HEK293 (cell line): ENCODE results near the gene MRPS9.

Experiments
- CTCF ChIA-PET: fragments of 350-600 bp; formaldehyde crosslinking; extraction: SDS; loops from one replicate; lab custom pipeline; 2021; ENCODE audit warnings: antibody characterized with exemption; lab: Yijun Ruan, JAX
- POLR2A ChIA-PET: fragments of 300-600 bp; formaldehyde crosslinking; extraction: SDS; loops from one replicate; lab custom pipeline; 2020; ENCODE audit warnings: antibody characterized with exemption, inconsistent platforms; lab: Yijun Ruan, JAX
- H3K27ac ChIP-seq: fragments of 200-500 bp; sonication (Bioruptor generic); 2 replicates; pipeline ENCODE4 v1.5.1; 2014; ENCODE audit warnings: low read depth, low read length, control low read depth, inconsistent platforms; ENCODE audit errors: extremely low read depth
- H3K36me3 ChIP-seq, 2 experiments: fragments of 200-500 bp in 1 of 2; sonication (Bioruptor generic) in 1 of 2; 1 replicate in 1 of 2; 2 replicates in 1 of 2; pipeline ENCODE4 v1.5.1; 2014 to 2017; ENCODE audit warnings: inconsistent platforms in 2 of 2, low read length in 2 of 2; ENCODE audit not compliant: control insufficient read depth in 2 of 2, insufficient read depth in 1 of 2
- H3K4me1 ChIP-seq: fragments of 200-500 bp; sonication (Bioruptor generic); 2 replicates; pipeline ENCODE4 v1.5.1; 2014; ENCODE audit warnings: mild to moderate bottlenecking, low read length, inconsistent platforms; ENCODE audit not compliant: control insufficient read depth, insufficient read depth
- H3K4me3 ChIP-seq: 2 replicates; pipeline ENCODE4 v1.5.1; 2011; ENCODE audit warnings: low read depth, mild to moderate bottlenecking, control low read depth, low read length, moderate library complexity
- H3K9me3 ChIP-seq: fragments of 200-500 bp; sonication (Bioruptor generic); 2 replicates; pipeline ENCODE4 v1.5.1; 2014; ENCODE audit warnings: low read depth, low read length, inconsistent platforms; ENCODE audit not compliant: control insufficient read depth, insufficient read depth
- AEBP2 ChIP-seq: fragments of 450-650 bp; formaldehyde crosslinking; IDR thresholded peaks from 2 replicates; pipeline ENCODE4 v1.5.1; 2016; ENCODE audit warnings: missing biosample characterization, missing genetic modification characterization, borderline replicate concordance
- BCL11A ChIP-seq: fragments of 450-650 bp; formaldehyde crosslinking; IDR thresholded peaks from 2 replicates; pipeline ENCODE4 v1.5.1; 2016; ENCODE audit warnings: low read depth, missing biosample characterization, missing genetic modification characterization
- ELK4 ChIP-seq: IDR thresholded peaks from 2 replicates; pipeline ENCODE4 v1.6.1; 2011; ENCODE audit warnings: mild to moderate bottlenecking, low read depth, low read length, borderline replicate concordance
- GLIS2 ChIP-seq: fragments of 450-650 bp; formaldehyde crosslinking; IDR thresholded peaks from 2 replicates; pipeline ENCODE4 v1.5.1; 2016; ENCODE audit warnings: missing biosample characterization, missing genetic modification characterization
- KLF16 ChIP-seq: fragments of 450-650 bp; formaldehyde crosslinking; IDR thresholded peaks from 2 replicates; pipeline ENCODE4 v1.5.1; 2017; ENCODE audit warnings: missing biosample characterization, missing genetic modification characterization
- KLF17 ChIP-seq: fragments of 450-650 bp; formaldehyde crosslinking; IDR thresholded peaks from 2 replicates; pipeline ENCODE4 v1.5.1; 2016; ENCODE audit warnings: missing biosample characterization, missing genetic modification characterization
- KLF7 ChIP-seq: fragments of 450-650 bp; formaldehyde crosslinking; IDR thresholded peaks from 2 replicates; pipeline ENCODE4 v1.5.1; 2016; ENCODE audit warnings: missing biosample characterization, missing genetic modification characterization, borderline replicate concordance
- SALL2 ChIP-seq: fragments of 450-650 bp; formaldehyde crosslinking; IDR thresholded peaks from 2 replicates; pipeline ENCODE4 v1.5.0; 2017; ENCODE audit warnings: missing biosample characterization, mild to moderate bottlenecking, missing genetic modification characterization, borderline replicate concordance
- SP3 ChIP-seq: fragments of 450-650 bp; formaldehyde crosslinking; IDR thresholded peaks from 2 replicates; pipeline ENCODE4 v1.5.1; 2016; ENCODE audit warnings: missing biosample characterization, missing genetic modification characterization
- TCF7L2 ChIP-seq: IDR thresholded peaks from 2 replicates; pipeline ENCODE4 v1.6.1; 2011; ENCODE audit warnings: low read depth, mild to moderate bottlenecking, inconsistent platforms, low read length, moderate library complexity, borderline replicate concordance
- WT1 ChIP-seq: fragments of 450-650 bp; formaldehyde crosslinking; IDR thresholded peaks from 2 replicates; pipeline ENCODE4 v1.5.1; 2016; ENCODE audit warnings: missing biosample characterization, missing genetic modification characterization
- ZBTB1 ChIP-seq: fragments of 450-650 bp; formaldehyde crosslinking; IDR thresholded peaks from 2 replicates; pipeline ENCODE4 v1.5.1; 2016; ENCODE audit warnings: missing biosample characterization, missing genetic modification characterization
- ZIC2 ChIP-seq: fragments of 450-650 bp; formaldehyde crosslinking; IDR thresholded peaks from 2 replicates; pipeline ENCODE4 v1.5.1; 2016; ENCODE audit warnings: missing biosample characterization, missing genetic modification characterization
- ZNF155 ChIP-seq: fragments of 450-650 bp; formaldehyde crosslinking; IDR thresholded peaks from 2 replicates; pipeline ENCODE4 v1.5.1; 2016; ENCODE audit warnings: missing biosample characterization, missing genetic modification characterization
- ZNF157 ChIP-seq: fragments of 450-650 bp; formaldehyde crosslinking; IDR thresholded peaks from 2 replicates; pipeline ENCODE4 v1.5.1; 2016; ENCODE audit warnings: missing biosample characterization, missing genetic modification characterization
- ZNF211 ChIP-seq: fragments of 450-650 bp; formaldehyde crosslinking; IDR thresholded peaks from 2 replicates; pipeline ENCODE4 v1.5.1; 2016; ENCODE audit warnings: low read depth, missing biosample characterization, missing genetic modification characterization
- ZNF223 ChIP-seq: fragments of 450-650 bp; formaldehyde crosslinking; IDR thresholded peaks from 2 replicates; pipeline ENCODE4 v1.5.1; 2016; ENCODE audit warnings: missing biosample characterization, missing genetic modification characterization
- ZNF561 ChIP-seq: fragments of 450-650 bp; IDR thresholded peaks from 2 replicates; pipeline ENCODE4 v1.5.1; 2018; ENCODE audit warnings: missing biosample characterization, missing genetic modification characterization, borderline replicate concordance
- ZNF692 ChIP-seq: fragments of 450-650 bp; formaldehyde crosslinking; IDR thresholded peaks from 2 replicates; pipeline ENCODE4 v1.5.1; 2016; ENCODE audit warnings: missing biosample characterization, missing genetic modification characterization
- ZSCAN18 ChIP-seq: fragments of 450-650 bp; formaldehyde crosslinking; IDR thresholded peaks from 2 replicates; pipeline ENCODE4 v1.5.1; 2016; ENCODE audit warnings: missing biosample characterization, missing genetic modification characterization
- ZXDB ChIP-seq: fragments of 450-650 bp; formaldehyde crosslinking; IDR thresholded peaks from 2 replicates; pipeline ENCODE4 v1.5.1; 2016; ENCODE audit warnings: missing biosample characterization, missing genetic modification characterization

The MRPS9 gene

GRCh38 chr2:105138643-105139042, 100.8 kb downstream of the MRPS9 start:
- H3K9me3 ChIP-seq: no peaks in the 10 kb centered on the region
- TF ChIP-seq KLF16 (tag by site-specific recombination) (no peak), BCL11A (tag by site-specific recombination) (no peak), ELK4 (no peak), SALL2 (tag by site-specific recombination) (no peak), WT1 (no peak), SP3 (tag by site-specific recombination) (no peak)
- no peak overlapping the region for H3K4me3 ChIP-seq
- no peak overlapping the region for H3K27ac ChIP-seq
- H3K4me1 ChIP-seq: peaks cover 4% of the 10 kb centered on the region
- H3K36me3 ChIP-seq: no peaks in the 10 kb centered on the region
- POLR2A ChIA-PET: no interaction called here
- CTCF ChIA-PET: no interaction called here

GRCh38 chr2:105139556-105140239, 101.8 kb downstream of the MRPS9 start:
- H3K9me3 ChIP-seq: no peaks in the 10 kb centered on the region
- H3K4me3 ChIP-seq: no peak overlapping the region
- H3K4me1 ChIP-seq: peaks cover 4% of the 10 kb centered on the region
- H3K36me3 ChIP-seq: no peaks in the 10 kb centered on the region
- CTCF ChIA-PET: interaction anchor here (0.6 to 1.2 kb wide), 3 partner anchors 25 to 451 kb away, joined by 3 to 5 read pairs (median 5); no protein-coding TSS in a partner anchor
- TF ChIP-seq GLIS2 (tag by site-specific recombination) (no peak), ZNF155 (tag by site-specific recombination) (no peak), ZNF561 (tag by site-specific recombination) (no peak), ZNF157 (tag by site-specific recombination) (no peak), ZNF211 (tag by site-specific recombination) (no peak), ZNF223 (tag by site-specific recombination) (no peak), SP3 (tag by site-specific recombination) (no peak)
- H3K27ac ChIP-seq: no peak overlapping the region
- POLR2A ChIA-PET: no interaction called here

- H3K36me3 ChIP-seq: no peaks in the 10 kb centered on the region
- POLR2A ChIA-PET: no interaction called here
- H3K4me3 ChIP-seq: no peak overlapping the region
- no peaks in the 10 kb centered on the region for H3K9me3 ChIP-seq
- H3K4me1 ChIP-seq: peaks cover 4% of the 10 kb centered on the region
- H3K27ac ChIP-seq: no peak overlapping the region
- CTCF ChIA-PET: interaction anchor here (1.2 kb wide), 1 partner anchor 26 kb away, joined by 5 read pairs; no protein-coding TSS in a partner anchor
- TF ChIP-seq ZSCAN18 (tag by site-specific recombination): no peak
- peak; percentile 62; the same call in 1 of the 2 replicates for TF ChIP-seq ZNF692 (tag by site-specific recombination)
- peak; percentile 84; the same call in 1 of the 2 replicates for TF ChIP-seq TCF7L2
- TF ChIP-seq KLF16 (tag by site-specific recombination): peak; percentile 67
- 0 out of 2 replicates have a peak, but pooled peaks have one; percentile 25 for TF ChIP-seq KLF7 (tag by site-specific recombination)
- peak; percentile 82 for TF ChIP-seq ZXDB
- peak; percentile 49 for TF ChIP-seq ZIC2 (tag by site-specific recombination)
- TF ChIP-seq ZBTB1: no peak
- no peak for TF ChIP-seq AEBP2 (tag by site-specific recombination)
- TF ChIP-seq KLF17 (tag by site-specific recombination): no peak
Measured at GRCh38 chr2:105140240-105140568, 102.3 kb downstream of the MRPS9 start.
